ENCODE data around the gene F7.

- TF ChIP-seq CTCF (conservative IDR thresholded peaks at IDR 0.05 in 1 of 2, IDR thresholded peaks at IDR 0.05 in 1 of 2; ENCODE audit: low read depth in 1 of 2, low read length in 2 of 2) (no peak), EZH2 (IDR thresholded peaks at IDR 0.05; ENCODE audit: low read length, missing control alignments) (no peak)
Observed at GRCh38 chr13:113083402-113084061, 22.1 kb upstream of the F7 start.

Data from fibroblast of lung (primary cell).